ENCODE results near the gene PKIG.

The PKIG gene

GRCh38 chr20:44635877-44636276 lies 53.5 kb downstream of the PKIG start:
- H3K4me3 ChIP-seq (ENCODE audit: low read depth, low read length): no peak overlapping the region
- DNase-seq (ENCODE audit: low read depth): no peak
- no peak for TF ChIP-seq CTCF (IDR thresholded peaks at IDR 0.05; ENCODE audit: insufficient read depth, low read depth, low read length, missing control alignments)

- no peak for DNase-seq (ENCODE audit: low read depth)
- no peak for TF ChIP-seq CTCF (IDR thresholded peaks at IDR 0.05; ENCODE audit: insufficient read depth, low read depth, low read length, missing control alignments)
- no peak overlapping the region for H3K4me3 ChIP-seq (ENCODE audit: low read depth, low read length)
These were observed 54.7 kb downstream of the PKIG start for GRCh38 chr20:44637042-44637441.

DNA sequence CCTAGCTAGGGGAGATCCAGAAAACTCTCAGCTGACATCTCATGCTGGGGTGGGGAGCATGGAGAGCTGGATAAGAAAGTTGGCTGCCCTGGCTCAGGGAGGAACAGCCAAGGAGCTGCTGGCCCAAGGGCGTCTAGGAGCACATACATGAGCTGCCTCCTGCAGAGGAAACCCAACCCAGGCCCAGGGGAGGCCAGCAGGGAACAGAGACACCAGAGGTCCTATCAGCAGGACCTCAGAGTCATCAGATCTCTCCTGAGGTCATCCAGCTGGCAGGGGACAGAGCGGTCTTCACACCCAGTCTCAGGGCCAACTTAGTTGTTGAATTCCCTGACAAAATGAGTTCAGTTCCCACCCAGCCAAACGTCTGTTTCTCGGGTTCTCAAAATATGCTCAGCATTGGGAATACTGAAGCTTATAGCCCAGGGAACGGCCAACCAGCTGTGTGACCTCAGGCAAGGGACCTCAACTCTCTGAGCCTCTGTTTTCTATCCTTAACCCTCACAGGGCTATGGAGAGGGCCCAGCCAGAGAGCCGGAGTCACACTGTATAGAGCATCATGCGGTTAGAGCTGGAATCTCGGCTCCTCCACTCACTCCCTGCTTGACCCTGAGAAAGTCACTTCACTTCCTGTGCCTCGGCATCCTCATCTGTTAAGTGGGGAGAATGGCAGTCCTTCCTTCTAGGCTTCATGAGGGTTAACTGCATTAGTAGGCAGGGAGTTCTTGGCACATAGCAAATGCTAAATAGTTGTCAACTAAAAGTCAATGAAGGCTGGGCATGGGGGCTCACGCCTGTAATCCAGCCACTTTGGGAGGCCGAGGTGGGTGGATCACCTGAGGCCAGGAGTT lies 55.4 kb downstream of the PKIG start:
- H3K4me3 ChIP-seq (ENCODE audit: low read depth, low read length): no peak overlapping the region
- DNase-seq (ENCODE audit: low read depth): no peak
- TF ChIP-seq CTCF (IDR thresholded peaks at IDR 0.05; ENCODE audit: insufficient read depth, low read depth, low read length, missing control alignments): no peak

DNA sequence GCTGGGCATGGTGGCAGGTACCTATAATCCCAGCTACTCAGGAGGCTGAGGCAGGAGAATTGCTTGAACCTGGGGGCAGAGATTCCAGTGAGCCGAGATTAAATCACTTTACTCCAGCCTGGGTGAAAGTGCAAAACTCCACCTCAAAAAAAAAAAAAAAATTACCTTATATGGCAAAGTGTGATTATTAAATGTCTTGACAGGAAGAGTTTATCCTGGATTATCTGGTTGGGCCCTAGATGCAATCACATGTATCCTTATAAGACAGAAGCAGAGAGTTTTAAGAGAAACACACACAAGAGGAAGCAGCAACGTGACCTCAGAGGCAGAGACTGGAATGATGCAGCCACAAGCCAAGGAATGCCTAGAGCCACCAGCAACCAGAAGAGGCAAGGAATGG lies 58.1 kb downstream of the PKIG start:
- no peak for DNase-seq (ENCODE audit: low read depth)
- no peak for TF ChIP-seq CTCF (IDR thresholded peaks at IDR 0.05; ENCODE audit: insufficient read depth, low read depth, low read length, missing control alignments)
- no peak overlapping the region for H3K4me3 ChIP-seq (ENCODE audit: low read depth, low read length)

DNA sequence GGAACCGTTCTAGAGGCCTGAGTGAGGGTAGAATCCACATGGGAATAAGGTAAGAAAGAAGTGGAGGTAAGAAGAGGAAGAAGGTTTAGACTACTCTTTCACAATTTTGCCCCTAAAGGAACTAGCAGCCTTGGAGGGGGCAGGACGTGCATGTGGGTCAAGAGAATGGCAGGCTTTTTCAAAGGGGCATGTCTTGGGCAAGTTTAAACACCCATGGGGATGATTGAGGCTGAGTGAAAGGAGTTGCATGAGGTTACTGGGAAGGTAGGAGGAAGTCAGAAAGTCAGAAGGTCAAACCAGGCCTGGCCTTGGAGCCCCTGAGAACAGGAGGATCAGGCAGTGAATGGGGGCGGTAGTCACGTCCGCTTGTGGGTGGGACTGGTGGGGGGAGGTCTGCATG lies 58.9 kb downstream of the PKIG start:
- H3K4me3 ChIP-seq (ENCODE audit: low read depth, low read length): no peak overlapping the region
- no peak for DNase-seq (ENCODE audit: low read depth)
- no peak for TF ChIP-seq CTCF (IDR thresholded peaks at IDR 0.05; ENCODE audit: insufficient read depth, low read depth, low read length, missing control alignments)

- peak; percentile 86 for DNase-seq (ENCODE audit: low read depth)
- H3K4me3 ChIP-seq (ENCODE audit: low read depth, low read length): peak overlapping the region; percentile 46
- peak; percentile 23 for TF ChIP-seq CTCF (IDR thresholded peaks at IDR 0.05; ENCODE audit: insufficient read depth, low read depth, low read length, missing control alignments)
These were observed 60.1 kb downstream of the PKIG start for GRCh38 chr20:44642203-44643153.
